GM21515 (cell line): ENCODE data around the gene LAMA1.

Experiments
- ATAC-seq: cut with Tn5 transposase; IDR thresholded peaks from one replicate; pipeline ENCODE4 v1.9.1; 2021; ENCODE audit not compliant: unreplicated experiment

LAMA1 gene

GRCh38 chr18:6994056-6994770 is 123.4 kb downstream of the LAMA1 start:
- no peak for ATAC-seq

GRCh38 chr18:6992761-6993160 is 124.8 kb downstream of the LAMA1 start:
- no peak for ATAC-seq

GRCh38 chr18:6983366-6983765 is 134.2 kb downstream of the LAMA1 start:
- no peak for ATAC-seq

- no peak for ATAC-seq
Observed at GRCh38 chr18:6982398-6982797, 135.2 kb downstream of the LAMA1 start.

- ATAC-seq: no peak
Observed at GRCh38 chr18:6980363-6980762, 137.2 kb downstream of the LAMA1 start.

- no peak for ATAC-seq
Observed at GRCh38 chr18:6979954-6980353, 137.6 kb downstream of the LAMA1 start.

- ATAC-seq: no peak
Observed at GRCh38 chr18:6976935-6977334, 140.7 kb downstream of the LAMA1 start.

GRCh38 chr18:6975084-6975483 is 142.5 kb downstream of the LAMA1 start:
- ATAC-seq: no peak

GRCh38 chr18:6971823-6972478 is 145.6 kb downstream of the LAMA1 start:
- no peak for ATAC-seq

GRCh38 chr18:6963452-6964097 is 154.0 kb downstream of the LAMA1 start:
- no peak for ATAC-seq

- ATAC-seq: no peak
Observed at GRCh38 chr18:6962571-6963451, 154.8 kb downstream of the LAMA1 start.

- no peak for ATAC-seq
Observed at GRCh38 chr18:6961331-6961730, 156.3 kb downstream of the LAMA1 start.

GRCh38 chr18:6960656-6961055 is 156.9 kb downstream of the LAMA1 start:
- no peak for ATAC-seq

GRCh38 chr18:6960124-6960523 is 157.5 kb downstream of the LAMA1 start:
- no peak for ATAC-seq

- ATAC-seq: no peak
Observed at GRCh38 chr18:6959110-6959509, 158.5 kb downstream of the LAMA1 start.

GRCh38 chr18:6956999-6957398 is 160.6 kb downstream of the LAMA1 start:
- no peak for ATAC-seq

GRCh38 chr18:6956495-6956894 is 161.1 kb downstream of the LAMA1 start:
- no peak for ATAC-seq

- no peak for ATAC-seq
Observed at GRCh38 chr18:6955304-6955703, 162.3 kb downstream of the LAMA1 start.

GRCh38 chr18:6954501-6954900 is 163.1 kb downstream of the LAMA1 start:
- ATAC-seq: no peak

GRCh38 chr18:6951336-6952090 is 166.1 kb downstream of the LAMA1 start:
- no peak for ATAC-seq

- ATAC-seq: no peak
Observed at GRCh38 chr18:6950641-6951040, 167.0 kb downstream of the LAMA1 start.
